Stimulated activated CD4-positive, alpha-beta T cell treated with anti-CD3 and anti-CD28 coated beads, Interleukin-4, amount 100 ng/mL, for 4 hours (primary cell): ENCODE results near the gene TBXAS1.

Experiments
- DNase-seq, 2 experiments: peaks; one replicate each; pipeline ENCODE4 v3.0.0-alpha.2; 2020

TBXAS1 gene

DNA sequence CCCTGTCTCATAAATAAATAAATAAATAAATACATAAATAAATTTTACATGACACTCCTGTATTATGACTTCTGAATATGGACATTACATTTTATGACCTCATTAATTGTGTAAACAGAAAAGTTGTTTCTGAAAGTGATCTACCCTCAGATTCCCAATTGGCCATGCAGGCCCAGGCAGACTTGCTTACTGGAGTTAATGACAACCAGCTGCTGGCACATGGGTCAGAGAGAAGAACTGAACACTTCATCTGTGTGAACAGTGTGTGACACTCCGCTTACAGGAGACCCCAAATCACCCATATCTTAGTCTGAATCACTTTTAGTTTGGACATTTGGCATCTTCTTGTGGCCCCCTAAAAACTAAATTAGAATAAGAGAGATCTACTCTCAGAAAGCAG, 202.3 kb downstream of the TBXAS1 start:
- DNase-seq: no peak

GRCh38 chr7:140033036-140033435, 204.0 kb downstream of the TBXAS1 start:
- no peak for DNase-seq

DNA sequence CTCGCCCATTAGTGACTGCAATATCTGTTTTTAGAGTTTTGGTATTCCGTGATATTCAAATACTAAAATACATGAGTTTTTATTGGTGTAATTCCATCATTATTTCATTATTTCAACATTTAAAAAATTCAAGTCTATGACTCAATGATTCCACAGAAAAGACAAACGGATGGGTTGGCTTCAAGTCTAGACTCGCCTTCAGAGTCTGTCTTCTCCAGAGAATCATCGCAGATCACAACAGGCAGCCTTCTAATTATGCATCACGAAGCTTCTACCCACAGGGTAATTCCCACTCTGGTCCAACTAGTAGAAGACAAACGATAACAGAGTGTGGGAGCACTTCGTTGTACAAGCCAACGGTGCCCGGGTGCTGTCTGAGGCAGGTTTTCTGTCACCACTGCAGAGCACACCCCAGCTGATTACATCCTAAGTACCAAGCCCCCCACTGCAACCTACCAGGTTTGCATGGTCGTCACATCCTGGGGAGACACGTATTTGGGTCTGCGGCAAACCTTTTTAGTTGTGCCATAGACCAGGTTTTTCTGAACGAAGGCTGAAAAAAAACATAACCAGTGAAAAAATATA, 204.8 kb downstream of the TBXAS1 start:
- no peak for DNase-seq

GRCh38 chr7:140034421-140034820, 205.4 kb downstream of the TBXAS1 start:
- no peak for DNase-seq

- DNase-seq: no peak
Measured at GRCh38 chr7:140035400-140036223, 206.5 kb downstream of the TBXAS1 start.

DNA sequence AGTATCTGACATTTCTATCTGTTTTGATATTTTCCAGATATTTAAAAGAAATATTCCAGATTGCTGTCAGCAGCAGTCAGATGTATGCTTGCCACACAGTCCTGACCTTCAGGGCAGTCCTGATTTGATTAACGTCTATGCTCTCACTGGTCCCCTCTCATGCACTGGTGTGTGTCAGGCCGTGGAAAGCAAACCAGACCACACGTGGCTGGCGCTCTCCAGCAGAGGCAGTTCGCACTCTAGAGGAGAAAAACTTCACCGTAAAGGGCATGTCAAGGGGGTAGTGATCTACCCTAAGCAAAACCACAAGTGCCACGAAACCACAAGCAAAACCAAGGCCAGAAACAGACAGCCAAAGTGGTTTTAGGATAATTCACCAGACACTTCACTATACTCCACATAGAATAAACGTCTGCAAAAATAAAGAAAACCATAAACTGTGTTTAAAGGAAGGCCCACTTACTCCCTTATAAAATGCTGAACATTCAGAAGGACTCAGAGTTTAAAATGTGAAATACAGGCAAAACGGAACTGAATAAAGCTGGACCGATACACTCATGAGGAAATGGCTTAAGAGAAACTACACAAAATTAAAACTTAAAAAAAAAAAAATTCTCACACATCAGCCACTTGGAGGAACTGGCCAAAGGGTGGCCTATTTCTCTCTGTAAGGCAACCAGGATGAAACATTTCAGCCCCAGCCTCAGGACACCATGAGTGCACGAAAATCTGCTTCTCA, 207.3 kb downstream of the TBXAS1 start:
- no peak for DNase-seq

- no peak for DNase-seq
Measured at GRCh38 chr7:140039066-140039465, 210.0 kb downstream of the TBXAS1 start.

DNA sequence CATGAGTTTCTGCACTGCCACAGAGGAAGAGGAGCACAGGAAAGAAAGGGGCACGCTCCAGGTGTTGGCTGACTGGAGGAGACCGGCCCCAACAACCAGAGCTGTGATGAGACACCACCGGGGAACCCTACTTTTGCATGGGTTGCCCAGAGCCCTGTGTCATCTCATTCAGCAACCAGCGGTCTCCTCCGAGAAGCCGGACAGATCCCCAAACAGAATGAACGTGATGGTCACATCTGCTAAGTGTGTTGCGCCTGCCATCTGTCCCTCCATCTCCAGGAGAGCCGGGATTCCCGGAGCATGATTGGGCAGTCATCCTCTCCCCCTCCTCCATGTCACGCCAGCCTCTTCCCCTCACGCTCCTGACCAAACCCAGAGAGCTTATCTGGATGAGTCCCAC, 210.8 kb downstream of the TBXAS1 start:
- no peak for DNase-seq

- DNase-seq: no peak
Measured at GRCh38 chr7:140041659-140042385, 212.8 kb downstream of the TBXAS1 start.

DNA sequence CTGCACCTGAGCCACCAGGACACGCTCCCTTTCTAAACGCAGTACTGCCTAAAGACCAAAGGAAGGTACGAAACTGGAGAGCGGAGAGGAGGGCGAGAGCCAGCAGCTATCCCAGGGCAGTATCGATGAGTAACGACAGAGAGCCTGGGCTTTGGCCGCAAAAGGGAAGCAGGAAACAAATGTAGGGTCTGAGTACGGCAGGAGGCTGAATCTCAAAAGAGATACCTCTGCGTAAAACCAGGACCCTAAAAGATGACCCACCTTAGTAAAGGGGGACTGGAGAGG, 213.3 kb downstream of the TBXAS1 start:
- DNase-seq: no peak

GRCh38 chr7:140044251-140044650, 215.2 kb downstream of the TBXAS1 start:
- no peak for DNase-seq

DNA sequence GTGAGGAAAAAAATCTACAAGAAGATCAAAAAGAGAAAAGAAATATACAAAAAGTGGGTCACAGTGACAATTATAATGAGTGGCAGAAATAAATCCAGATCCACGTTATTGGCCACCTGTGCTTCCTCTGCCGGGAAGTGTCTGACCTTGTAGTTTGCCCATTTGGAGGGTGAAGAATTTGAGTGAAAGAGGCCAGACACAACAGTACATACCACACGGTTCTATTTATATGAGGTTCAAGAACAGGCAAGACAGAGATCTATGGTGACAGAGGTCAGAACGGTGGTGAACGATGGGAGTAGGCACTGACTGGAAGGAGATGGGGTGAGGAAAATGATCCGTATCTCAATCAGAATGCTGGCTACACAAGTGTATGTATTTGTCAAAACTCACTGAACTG, 216.6 kb downstream of the TBXAS1 start:
- DNase-seq: no peak

DNA sequence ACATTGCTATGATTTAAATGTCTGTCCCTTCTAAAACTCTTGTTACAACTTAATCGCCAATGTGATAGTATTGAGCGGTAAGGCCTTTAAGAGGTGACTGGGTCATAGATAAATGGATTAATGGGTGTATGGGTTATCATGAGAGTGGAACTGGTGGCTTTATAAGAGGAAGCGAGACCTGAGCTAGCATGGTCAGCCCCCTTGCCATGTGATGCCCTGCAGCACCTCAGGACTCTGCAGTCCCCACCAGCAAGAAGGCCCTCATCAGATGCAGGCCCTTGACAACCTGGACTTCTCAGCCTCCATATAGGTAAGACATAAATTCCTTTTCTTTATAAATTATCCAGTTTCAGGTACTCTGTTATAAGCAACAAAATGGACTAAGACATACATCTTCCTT, 218.1 kb downstream of the TBXAS1 start:
- no peak for DNase-seq

DNA sequence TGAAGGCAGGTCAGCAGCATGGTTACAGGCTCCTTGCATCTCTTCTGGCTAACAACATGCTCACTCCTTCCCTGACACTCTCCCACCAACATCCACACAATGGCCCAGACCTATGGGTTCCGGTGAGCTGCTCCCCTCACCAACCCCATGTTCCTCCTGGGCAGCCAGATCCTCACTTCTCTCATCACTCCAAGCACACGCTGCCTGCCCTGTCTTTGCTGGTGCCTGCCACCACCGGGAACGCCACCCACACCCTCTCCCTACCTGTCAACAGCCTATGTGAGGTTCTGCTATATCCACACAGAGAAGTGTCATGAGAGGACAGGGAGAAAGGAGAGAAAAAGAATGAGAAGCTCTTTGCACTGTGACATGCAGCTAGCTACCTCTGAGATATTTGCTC, 219.1 kb downstream of the TBXAS1 start:
- DNase-seq: no peak

- no peak for DNase-seq
Measured at GRCh38 chr7:140048989-140049338, 219.9 kb downstream of the TBXAS1 start.

DNA sequence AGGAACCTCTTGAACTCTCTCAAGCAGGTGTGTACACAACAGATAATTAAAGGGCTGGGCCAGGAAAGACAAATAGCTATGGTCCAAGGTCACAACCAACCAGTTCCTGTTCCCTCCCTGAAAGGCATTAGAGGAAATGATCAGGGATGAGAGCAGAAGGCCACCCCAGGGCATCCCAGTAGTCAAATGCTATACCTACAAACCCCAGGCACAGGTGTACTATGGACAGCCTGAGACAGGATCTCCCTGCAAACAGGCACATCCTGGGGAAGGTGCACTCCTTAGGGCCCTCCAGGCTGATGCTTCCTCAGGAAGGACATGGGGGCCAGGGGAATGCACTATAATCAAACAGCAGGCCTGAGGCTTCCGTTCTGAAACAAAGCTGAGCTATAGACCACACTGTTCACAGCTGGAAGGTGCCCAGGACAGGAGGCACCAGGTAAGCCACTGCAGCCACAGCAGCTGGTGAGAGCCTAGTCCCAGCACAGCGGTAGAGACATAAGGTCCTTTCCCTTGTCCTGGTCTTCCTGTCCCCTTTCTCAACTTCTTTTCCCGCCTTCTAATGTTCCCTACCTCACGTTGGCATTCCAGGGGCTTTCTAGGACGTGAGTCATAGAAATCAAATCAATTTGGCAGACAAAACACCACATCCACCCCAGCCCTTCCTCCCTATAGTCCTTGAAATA, 220.4 kb downstream of the TBXAS1 start:
- DNase-seq: no peak

GRCh38 chr7:140050100-140050499, 221.0 kb downstream of the TBXAS1 start:
- no peak for DNase-seq

DNA sequence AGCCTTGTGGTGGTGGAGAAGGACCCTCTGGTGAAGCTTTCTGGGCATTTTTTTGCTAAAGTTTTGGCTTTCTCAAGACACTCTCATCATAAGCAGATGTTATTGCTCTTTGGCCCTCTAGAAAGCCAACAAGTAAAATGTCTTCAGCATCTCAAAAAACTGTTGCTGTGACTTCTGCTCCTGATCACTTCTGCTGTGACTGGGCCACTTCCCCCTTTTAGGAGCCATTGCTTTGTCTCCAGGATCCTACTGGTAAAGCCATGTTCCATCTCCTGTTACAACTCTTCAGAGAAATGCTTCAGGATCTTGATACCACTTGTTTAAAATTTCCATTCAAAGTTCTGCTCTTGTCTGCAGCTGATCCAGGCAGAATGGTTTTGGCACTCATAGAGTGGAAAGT, 222.8 kb downstream of the TBXAS1 start:
- DNase-seq: no peak

- DNase-seq: no peak
Measured at GRCh38 chr7:140053812-140054539, 224.9 kb downstream of the TBXAS1 start.

- DNase-seq: no peak
Measured at GRCh38 chr7:140054751-140055150, 225.7 kb downstream of the TBXAS1 start.

DNA sequence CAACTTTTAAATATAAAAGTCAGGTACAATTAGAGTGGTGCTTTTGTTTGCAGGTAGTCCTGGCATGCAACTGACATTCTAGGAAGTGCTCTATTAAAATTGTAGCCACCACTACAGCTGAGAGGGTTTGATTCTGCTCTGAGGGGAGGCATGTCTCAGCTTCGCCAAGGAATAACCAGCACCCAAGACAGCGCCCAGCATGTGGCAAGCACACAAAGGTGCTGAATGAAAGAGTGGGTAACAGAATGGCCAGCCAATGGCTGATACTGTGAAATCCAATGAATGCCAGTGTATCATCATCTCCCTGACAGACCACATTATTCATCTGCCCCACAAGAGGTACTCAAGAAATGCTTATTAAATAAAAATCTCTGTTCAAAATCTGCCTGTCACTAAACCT, 226.8 kb downstream of the TBXAS1 start:
- DNase-seq: no peak

DNA sequence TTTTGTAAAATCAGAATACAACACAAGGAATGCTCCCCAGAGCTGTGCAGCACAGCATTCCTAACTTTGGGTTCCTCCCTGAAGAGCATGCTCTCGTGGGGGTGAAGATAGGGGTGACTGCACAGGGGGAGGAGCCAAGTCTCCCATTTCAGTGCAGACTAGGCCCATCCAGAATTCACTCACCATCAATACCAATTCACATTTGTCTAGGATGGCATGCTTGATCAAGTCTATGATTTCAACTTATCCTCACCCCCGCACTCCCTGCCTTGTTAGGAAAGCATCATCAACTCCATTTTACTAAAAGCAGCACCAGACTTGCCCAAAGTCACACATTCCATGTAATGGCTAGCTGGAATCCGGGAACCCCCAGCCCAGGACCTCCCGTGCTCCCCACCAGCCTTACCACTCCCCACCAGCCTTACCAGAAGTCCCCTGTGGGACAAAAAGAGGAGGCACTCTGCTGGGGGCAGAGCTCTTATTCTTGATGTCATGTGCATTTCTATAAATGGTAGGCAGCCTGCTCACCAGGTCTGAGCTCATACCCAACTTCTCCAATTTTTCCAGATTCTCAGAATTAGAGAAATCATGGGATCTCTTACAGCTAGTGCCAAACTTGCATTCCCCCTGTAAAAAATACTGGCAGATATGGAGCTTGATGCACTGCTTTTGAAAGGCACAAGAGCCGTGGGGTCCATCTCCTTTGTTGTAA, 227.5 kb downstream of the TBXAS1 start:
- no peak for DNase-seq
